Forelimb muscle (tissue), 1 donor: ENCODE data around the gene PDE7B. TPM values are rescaled to one million over a fixed set of nuclear protein-coding genes. Genes with fewer than 3 reads are reported as not detected.

ENCODE experiments used
- DNase-seq: peaks from one replicate; pipeline ENCODE4 v3.0.0-alpha.2; 2013; ENCODE audit warnings: low read depth
- polyA plus RNA-seq: library from polyadenylated mRNA; unstranded; fragments of 120-200 nt; gene quantifications from one replicate; pipeline ENCODE4 v1.2.1, GENCODE V29; 2013; ENCODE audit not compliant: insufficient read length

PDE7B gene
- polyA plus RNA-seq, 1 donor, result 6.6 TPM

DNA sequence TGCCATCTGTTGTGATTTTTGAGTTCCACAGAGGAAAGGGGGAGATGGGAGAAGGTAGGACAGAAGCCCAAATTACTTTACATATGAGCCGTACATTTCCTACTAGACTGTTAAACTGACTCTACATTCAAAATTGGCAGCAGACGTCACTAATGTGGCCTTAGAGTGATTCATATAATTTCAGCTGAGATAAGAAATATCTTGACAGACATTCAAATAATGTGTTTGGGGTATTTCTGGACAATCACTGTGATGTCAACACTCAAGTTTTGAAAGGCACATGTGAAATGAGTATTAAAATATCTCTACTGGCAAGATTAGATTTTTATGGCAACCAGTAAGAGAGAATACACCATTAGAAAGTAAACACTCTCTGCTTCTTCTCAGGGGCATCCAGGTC lies 294.6 kb downstream of the PDE7B start:
- DNase-seq, result no peak

DNA sequence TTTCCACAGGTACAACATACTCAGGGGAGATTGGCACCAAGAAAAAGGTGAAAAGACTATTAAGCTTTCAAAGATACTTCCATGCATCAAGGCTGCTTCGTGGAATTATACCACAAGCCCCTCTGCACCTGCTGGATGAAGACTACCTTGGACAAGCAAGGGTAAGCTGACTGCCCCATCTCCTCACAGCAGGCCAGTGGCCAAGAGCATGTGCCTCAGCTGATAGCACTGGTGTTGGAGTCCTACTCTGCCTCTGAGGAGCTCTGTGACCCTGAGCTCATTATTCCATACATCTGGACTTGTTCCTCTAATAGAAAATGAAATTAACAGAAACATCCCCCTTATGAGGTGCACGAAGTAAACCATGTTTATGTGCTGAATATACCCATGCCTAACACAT lies 295.8 kb downstream of the PDE7B start:
- no peak for DNase-seq

DNA sequence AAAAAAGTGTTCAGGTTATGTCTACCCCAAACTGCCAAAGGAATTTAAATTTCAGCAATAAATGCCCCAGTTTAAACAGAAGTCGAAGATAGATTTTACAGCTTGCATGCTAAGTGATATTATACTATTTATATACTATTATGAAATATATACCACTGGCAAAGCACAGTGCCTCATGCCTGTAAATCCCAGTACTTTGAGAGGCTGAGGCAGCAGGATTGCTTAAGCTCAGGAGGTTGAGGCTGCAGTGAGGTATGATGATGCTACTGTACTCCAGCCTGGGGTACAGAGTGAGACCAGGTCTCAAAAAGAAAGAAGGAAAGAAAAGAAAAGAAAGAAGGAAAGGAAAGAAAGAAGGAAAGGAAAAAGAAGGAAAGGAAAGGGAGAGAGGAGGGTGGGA lies 296.6 kb downstream of the PDE7B start:
- DNase-seq, result no peak

DNA sequence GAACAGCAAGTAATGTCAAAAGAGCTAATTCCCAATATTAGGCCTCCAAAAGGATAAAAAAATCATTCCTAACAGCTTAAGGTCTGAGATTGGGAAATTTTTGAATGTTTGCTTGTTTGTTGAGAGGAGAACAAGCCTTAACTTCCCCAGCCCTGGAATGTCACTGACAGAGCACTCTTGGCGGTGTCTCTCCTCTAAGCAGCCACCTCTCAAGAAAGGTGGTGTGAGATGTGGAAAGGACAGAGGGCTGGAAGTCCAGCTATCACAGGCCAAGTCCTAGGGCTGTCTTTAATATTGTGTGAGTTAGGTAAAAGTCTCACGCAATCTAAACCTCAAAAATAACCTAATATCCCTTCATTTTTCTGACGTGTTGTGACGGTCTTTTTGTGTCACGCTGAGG lies 297.0 kb downstream of the PDE7B start:
- no peak for DNase-seq

DNA sequence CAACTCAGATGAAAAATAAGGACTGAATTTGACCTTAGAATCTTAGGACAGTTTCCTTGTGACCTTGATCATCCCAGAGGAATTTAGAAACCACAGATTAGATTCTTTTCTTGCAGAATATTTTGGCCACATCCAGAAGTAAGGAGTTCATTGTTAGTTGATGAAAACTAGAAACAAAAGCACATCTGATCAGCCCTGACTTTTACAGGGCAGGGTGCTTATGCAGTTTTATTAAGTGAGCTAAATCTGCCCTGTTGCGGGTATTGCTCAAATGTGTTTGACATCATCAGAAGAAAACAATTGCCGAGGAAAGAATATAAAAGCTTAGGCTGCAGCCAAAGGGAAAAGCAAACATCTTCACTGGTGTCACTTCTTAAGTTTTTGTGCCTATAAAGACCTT lies 297.8 kb downstream of the PDE7B start:
- DNase-seq, result no peak

DNA sequence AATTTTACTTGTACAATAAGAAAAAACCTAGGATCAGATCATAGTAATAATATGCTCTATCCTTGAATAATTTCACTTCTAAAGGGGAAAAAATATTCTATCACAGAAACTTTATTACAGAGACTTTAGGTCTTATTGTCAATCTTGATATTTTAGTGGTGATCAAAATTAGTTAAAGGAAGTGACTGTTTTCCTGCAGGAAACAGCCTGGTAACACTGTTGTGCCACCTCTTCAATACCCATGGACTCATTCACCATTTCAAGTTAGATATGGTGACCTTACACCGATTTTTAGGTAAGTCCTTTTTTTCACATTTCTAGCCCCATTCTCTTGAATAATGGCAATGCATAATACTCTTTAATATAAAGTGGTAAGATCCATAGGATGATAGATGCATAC lies 299.5 kb downstream of the PDE7B start:
- no peak for DNase-seq

DNA sequence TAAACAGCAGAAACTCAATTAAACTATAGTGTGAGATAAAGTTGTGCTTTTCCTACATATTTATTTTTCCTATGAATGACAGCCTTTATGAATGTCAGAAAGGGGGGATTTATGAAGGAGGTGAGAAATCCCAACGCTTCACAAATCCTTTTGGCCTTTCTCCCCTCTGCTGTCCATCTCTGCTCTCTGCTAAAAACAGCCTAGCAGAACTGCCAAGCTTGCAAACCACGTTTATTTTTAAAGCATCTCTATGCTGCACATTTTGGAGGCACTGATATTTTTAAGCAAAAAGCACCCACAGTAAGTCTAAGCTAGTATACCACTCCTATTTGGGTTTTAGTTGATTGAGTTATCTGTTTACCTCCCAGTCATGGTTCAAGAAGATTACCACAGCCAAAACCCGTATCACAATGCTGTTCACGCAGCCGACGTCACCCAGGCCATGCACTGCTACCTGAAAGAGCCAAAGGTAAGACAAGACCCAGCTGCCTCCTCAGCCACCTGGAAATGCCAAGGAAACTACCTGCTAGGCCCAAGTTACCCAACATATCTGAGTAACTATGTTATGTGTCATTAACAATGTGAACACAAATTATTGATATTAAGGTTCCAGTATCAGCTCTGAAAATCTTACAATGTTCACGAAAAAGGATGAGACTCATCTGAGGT lies 302.3 kb downstream of the PDE7B start:
- no peak for DNase-seq

DNA sequence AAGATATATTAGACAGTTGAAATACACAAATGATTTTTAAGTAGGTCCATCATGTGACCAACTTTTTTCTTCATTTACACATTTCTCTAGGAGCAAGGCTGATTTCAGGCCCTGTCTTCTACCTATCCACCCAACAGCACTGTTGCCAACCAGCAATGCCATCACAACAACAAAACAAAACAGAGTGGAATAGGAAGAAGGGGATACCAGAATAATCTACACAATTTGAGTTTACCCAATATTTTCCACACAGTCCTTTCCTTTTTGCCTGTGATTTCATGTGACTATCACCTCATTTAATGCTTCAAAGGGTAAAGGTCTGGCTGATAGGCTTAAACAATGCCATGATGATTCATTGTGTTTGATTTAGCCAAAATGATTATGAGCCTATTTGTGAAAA lies 303.7 kb downstream of the PDE7B start:
- DNase-seq, result no peak

DNA sequence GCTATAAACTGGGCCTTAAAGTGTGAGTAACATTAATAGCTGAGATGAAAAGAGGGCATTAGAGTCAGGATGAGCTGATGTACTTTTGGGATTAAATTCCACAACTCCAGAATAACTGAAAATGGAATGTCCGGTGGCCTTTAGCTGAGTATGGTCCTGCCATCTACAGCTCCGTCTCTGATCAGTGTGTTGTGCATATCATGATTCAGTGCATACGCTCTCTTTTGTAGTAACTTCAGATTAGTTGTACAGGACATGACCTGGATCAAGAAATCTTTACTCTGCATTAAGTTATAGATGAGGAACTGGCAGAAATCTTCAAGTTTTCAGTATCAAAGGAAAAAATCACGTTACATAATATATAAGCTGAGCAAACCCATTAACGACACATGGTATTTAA lies 306.2 kb downstream of the PDE7B start:
- no peak for DNase-seq

DNA sequence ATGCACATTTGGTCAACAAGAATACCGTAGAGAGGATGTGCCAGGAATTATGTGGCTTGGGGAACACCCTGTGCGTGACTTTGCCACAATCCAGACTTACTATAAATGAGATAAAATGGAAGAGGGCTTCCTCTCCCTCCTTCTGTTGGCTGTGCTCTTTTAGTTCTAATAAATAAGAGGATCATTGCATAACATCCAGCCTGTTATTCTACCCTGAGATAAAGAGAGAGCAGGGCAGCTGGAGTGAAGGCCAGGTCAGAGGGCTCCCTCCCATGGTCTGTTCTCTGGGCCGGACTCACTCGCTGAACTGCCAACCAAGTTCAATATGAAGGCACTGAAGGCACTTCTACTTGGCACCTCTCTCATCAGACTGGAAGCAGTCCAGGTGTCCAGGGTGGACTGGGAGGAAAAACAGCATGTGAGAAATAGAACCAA lies 306.9 kb downstream of the PDE7B start:
- no peak for DNase-seq

DNA sequence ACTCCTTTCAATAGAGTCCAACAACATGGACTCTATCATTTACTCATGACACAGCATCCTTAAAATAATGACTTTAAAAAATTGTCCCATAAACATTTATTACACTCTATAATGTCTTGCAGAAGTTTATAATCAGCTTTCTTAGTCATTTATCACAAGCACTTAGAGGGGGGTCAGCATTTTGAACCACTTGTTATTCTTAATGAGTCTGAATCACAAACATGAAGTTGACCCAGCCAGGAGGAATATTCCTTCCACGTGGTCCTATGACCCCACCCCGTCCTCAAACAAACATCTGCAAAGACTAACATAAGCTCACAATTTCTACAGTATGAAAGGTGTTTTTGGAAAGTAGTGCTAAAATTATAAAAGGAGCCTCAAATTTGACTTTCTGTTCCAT lies 307.5 kb downstream of the PDE7B start:
- DNase-seq, result no peak

DNA sequence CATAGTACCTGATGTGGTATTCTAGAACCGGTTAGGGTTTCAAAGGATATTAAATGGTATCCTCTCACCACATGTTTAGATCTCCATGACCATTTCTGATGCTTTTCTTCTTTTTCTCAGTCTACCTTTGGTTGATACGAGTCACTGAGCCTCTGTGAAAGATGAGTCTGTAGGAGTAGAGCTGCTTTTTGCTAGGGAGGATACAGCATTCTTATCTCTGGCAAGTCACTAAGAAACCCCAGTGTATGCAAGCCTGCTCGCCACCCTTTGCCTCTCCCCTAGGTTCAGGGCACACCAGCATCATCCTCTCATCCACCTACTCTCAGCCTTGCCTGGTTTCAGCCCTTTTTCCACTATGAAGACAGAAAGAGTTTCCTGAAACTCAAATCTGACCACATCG lies 308.7 kb downstream of the PDE7B start:
- DNase-seq, result no peak

DNA sequence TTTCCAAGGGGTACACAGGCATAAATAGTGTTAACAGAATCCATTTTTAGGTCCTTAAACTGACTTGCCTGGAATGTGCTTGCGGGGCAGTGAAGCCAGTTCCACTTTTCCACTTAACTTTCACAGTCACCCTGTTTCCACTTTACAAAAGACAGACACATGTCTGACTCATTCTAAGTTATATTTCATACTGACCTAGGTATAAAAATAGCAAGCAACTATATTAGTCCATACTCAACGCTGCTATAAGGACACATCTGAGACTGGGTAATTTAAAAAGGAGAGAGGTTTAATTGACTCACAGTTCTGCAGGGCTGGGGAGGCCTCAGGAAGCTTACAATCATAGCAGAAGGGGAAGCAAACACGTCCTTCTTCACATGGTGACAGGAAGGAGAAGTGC lies 310.4 kb downstream of the PDE7B start:
- DNase-seq, result no peak

DNA sequence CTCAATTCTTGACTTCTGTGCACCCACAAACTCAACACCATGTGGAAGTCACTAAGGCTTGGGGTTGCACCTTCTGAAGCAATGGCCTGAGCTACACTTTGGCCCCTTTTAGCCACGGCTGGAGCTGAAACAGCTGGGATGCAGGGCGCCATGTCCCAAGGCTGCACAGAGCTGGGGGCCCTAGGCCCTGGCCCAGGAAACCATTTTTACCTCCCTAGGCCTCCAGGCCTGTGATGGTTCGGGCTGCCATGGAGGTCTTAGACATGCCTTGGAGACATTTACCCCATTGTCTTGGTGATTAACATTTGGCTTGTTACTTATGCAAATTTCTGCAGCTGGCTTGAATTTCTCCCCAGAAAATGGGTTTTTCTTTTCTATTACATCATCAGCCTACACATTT lies 311.8 kb downstream of the PDE7B start:
- no peak for DNase-seq

DNA sequence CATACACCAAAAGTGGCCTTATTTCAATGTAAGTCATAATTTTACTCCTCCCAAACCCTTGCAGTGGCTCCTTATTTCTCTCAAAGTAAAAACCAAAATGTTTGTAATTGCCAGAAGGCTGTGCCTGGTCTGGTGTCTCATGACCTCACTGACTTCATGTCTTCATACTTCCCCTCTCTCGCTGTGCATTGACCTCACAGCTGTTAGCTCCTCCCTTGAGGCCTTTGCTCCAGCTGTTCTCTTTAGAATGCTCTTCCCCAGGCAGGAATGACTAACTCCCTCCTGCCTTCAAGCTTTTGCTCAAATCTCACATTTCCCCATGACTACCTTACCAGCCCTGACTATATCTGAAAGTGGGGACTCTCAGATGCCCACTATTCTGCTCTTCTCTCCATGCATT lies 315.3 kb downstream of the PDE7B start:
- no peak for DNase-seq

DNA sequence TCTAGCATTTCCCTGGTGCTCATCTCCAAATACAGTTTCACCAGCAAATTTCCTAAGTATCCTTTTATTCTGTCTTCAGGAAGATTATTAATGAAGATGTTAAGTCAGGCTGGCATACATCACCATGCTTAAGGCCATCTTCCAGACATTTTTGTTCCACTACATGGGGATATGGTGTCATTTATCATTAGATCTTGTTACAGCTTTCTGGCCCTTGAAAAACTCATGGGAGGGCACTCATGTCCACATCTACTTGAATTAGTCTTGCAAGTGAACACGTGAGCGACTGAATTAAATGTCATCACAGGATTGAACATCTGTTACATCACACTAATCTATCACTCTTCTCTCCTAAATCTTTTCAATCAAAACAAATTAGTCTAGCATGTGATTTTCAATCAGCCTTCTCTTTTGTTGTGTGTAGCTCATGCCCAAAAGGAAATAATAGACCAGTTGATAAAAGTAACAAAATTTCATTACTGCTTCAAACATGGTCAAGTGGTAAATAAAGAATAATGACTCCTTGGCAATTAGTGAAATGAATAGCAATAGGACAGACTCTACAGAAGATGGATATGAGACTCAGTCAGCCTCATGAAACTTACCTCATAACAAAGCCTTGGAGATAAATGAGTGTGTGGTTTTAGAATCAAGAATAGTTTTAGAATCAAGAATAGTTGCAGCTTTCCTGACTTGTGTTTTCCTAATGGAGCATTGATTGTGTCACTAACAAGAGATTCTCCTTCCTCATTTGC lies 318.1 kb downstream of the PDE7B start:
- no peak for DNase-seq

DNA sequence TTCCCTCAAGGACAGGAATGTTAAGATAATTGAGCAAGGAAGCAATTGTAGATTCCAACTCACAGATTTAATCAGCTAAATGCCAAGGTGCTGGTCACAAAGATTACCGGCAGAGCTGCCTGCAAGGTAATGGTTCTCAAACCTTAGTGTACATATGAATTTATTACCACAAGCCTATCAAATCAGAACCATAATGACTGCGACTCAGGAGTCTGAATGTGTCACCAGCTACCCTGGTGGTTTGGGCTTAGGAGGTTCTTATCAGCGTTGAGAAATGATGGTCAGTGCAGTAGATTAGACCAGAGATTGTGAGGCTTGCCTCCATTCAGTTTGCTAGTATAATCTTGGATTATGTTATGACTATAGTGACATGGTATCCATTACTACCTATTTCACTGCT lies 319.7 kb downstream of the PDE7B start:
- no peak for DNase-seq

DNA sequence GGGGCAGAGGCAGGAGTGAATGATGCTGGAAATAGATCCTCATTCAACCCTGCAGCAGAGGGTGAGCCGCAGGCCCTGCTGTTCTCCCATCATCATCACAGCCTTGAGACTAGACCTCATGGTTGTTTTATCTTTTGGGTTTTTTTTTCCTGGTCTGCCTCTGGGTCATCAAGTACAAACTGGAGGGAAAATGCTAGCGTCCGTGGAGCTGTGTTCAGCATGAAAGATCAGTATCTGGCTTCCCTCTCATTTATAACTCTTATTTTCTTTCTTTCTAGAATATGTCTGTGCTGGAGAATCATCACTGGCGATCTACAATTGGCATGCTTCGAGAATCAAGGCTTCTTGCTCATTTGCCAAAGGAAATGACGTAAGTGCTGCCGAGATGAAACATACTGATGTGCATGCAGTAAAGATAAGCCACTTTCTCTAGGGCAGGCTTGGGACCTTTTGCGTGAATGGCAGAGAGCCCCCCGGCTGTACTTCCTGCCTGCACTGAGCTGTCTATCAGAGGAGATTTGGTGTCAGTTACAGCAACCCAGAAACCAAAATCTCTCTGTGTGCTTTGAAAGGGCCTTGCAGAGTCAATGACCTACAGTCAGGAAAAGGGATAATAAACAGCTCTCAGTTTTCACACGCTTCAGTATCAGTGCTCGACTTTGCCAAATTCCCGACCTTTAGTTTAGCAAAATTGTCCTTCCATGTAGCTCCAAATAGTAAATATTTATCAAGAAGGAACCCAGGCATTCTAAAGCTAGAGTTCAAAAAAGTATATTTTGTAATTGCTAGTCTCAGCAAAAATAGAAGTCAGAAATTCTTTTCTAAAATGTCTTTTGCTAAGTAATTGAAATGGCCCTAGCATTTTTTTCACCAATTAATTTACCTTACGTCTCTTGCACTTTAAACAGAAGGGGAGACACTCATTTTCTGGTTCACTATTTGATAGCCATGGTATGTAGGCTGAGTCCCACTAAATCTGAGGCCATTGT lies 322.3 kb downstream of the PDE7B start:
- DNase-seq, result no peak

DNA sequence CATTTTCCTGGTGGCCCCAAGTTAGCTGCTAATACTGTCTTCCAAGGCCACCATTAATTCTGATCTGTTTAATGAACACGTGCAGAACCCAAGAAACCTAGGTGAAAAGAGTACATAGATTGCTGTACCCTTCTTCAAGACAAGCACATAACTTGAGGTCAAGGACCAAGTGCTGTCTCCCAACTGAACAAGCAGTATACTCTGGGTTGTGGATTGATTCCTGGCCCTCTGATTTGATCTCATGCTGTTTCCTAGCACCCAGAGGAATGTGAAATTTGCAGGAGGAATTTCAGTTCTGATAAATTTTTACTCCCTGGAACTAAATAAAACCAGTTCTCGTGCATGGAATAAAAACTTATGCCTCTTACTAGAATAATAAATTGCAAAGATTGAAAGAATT lies 323.0 kb downstream of the PDE7B start:
- DNase-seq, result no peak

DNA sequence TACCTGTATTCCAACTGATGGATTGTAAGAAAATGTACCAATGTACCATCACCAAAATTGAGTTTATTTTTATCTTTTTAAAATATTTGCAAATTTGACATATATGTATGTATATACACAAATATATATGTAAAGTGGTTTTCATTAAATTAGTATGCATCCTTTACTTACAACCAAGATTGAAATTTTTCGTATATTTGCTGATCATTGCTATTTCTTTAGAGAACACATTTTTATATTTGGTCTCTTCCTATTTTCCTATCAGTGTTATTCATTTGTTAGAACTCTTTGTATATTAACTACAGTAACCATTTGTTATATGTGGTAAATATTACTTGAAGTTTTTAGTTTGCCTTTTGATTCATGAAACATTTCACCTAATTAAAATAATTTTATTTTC lies 324.4 kb downstream of the PDE7B start:
- no peak for DNase-seq

DNA sequence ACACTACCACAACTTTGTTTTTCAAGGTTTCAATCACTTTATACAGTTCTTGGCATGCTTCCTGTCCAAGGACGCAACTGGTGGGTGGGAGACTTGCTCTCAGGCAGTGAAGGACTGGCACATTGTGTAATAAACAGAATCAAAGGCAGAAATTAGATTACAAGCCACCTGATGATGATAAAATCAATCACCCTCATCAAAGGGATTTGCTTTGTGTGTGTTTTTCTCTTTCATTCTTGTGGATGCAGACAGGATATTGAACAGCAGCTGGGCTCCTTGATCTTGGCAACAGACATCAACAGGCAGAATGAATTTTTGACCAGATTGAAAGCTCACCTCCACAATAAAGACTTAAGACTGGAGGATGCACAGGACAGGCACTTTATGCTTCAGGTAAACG lies 327.2 kb downstream of the PDE7B start:
- DNase-seq, result no peak

DNA sequence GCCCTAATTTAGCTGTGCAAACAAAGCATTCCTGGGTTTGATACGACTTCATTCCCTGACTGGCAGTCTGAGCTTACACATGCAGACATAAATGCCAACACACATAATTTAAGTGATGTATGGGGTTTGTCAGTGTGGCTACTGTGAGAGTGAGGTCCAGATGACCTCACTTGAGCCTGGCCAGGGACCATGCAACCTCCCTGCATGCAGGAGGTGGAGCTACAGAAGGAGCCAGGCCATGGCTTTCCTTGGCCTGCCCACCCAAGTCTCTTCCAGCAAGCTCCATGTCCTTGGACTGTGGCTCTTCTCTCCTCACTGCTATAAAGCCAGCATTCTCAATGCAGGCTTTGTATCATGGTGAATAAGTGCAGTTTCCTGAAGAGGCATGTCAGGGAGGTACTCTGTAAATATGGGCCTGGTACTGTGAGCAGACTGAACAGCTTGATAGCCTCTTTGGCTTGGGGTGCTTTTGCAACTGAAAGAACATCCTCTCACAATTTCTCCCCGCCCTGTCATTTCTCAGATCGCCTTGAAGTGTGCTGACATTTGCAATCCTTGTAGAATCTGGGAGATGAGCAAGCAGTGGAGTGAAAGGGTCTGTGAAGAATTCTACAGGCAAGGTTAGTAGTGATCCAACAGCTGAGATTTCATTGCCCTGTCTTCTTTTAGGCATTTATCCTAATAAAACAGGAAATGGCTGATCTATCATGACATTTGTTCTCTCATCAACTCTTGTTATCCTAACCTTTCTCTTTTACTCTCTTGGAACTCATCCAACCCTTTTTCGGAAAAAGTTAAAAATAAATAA lies 329.4 kb downstream of the PDE7B start:
- no peak for DNase-seq
